ENCODE results near the gene METTL5. TPM values are rescaled to one million over a fixed set of nuclear protein-coding genes. Genes with fewer than 3 reads are reported as not detected.
"Not testable (repeated sequence)": the region's sequence is repeated elsewhere in the genome, so short reads cannot be mapped to it uniquely, and the experiment has no call there.

Gene METTL5
- polyA plus RNA-seq, 3 donors, result 42.8 to 76.0 (median 60.3) TPM

- no peak overlapping the region for H3K27ac ChIP-seq (ENCODE audit: low read depth, low read length)
- WGBS, 3 donors, result 57 to 71% (median 69%) methylated on average over 10 of the region's 10 CpGs
Observed at GRCh38 chr2:169839954-169840746, 15.4 kb upstream of the METTL5 start.

GRCh38 chr2:169838743-169839489 is 14.2 kb upstream of the METTL5 start:
- 72 to 98% (median 98%) methylated on average over 2 of the region's 2 CpGs for WGBS, 3 donors
- H3K27ac ChIP-seq (ENCODE audit: low read depth, low read length), result no peak overlapping the region

GRCh38 chr2:169834401-169834800 is 9.7 kb upstream of the METTL5 start:
- WGBS, 3 donors, result 54 to 79% (median 74%) methylated on average over 1 of the region's 1 CpG
- H3K27ac ChIP-seq (ENCODE audit: low read depth, low read length), result no peak overlapping the region

- WGBS, 3 donors, result 1 to 2% (median 1%) methylated on average over 13 of the region's 13 CpGs
Observed at GRCh38 chr2:169828141-169828811, 3.6 kb upstream of the METTL5 start.

GRCh38 chr2:169827272-169828140 is 2.8 kb upstream of the METTL5 start, which contains the start of gene UBR3:
Gene UBR3 (plus strand): TSS chr2:169827454. CDS start chr2:169827508, 54 bp downstream.
- 0 to 1% (median 1%) methylated on average over 83 to 104 of the region's 104 CpGs for WGBS, 3 donors
- H3K27ac ChIP-seq (ENCODE audit: low read depth, low read length), result peak within 1 kb of the TSS; percentile 5

More at GRCh38 chr2:169828141-169828811, 3.6 kb upstream of the METTL5 start:
- no peak overlapping the region for H3K27ac ChIP-seq (ENCODE audit: low read depth, low read length)

- WGBS, 3 donors, result 22 to 28% (median 26%) methylated on average over 4 of the region's 4 CpGs
- H3K27ac ChIP-seq (ENCODE audit: low read depth, low read length), result no peak overlapping the region
Observed at GRCh38 chr2:169823996-169824372, 721 bp downstream of the METTL5 start.

GRCh38 chr2:169822785-169823392 is 1.8 kb downstream of the METTL5 start:
- WGBS, 3 donors, result 73 to 97% (median 94%) methylated on average over 4 of the region's 4 CpGs
- no peak overlapping the region for H3K27ac ChIP-seq (ENCODE audit: low read depth, low read length)

- no peak overlapping the region for H3K27ac ChIP-seq (ENCODE audit: low read depth, low read length)
- WGBS, 3 donors, result 69 to 70% (median 69%) methylated on average over 3 of the region's 3 CpGs
Observed at GRCh38 chr2:169822036-169822435, 2.7 kb downstream of the METTL5 start.

- H3K27ac ChIP-seq (ENCODE audit: low read depth, low read length), result not testable (repeated sequence)
- WGBS, 3 donors, result 85 to 95% (median 87%) methylated on average over 7 of the region's 7 CpGs
Observed at GRCh38 chr2:169820101-169820500, 4.6 kb downstream of the METTL5 start.

GRCh38 chr2:169819106-169819505 is 5.6 kb downstream of the METTL5 start:
- 78 to 85% (median 81%) methylated on average over 1 of the region's 1 CpG for WGBS, 3 donors
- no peak overlapping the region for H3K27ac ChIP-seq (ENCODE audit: low read depth, low read length)

- no peak overlapping the region for H3K27ac ChIP-seq (ENCODE audit: low read depth, low read length)
Observed at GRCh38 chr2:169818241-169818640, 6.5 kb downstream of the METTL5 start.

- not testable (repeated sequence) for H3K27ac ChIP-seq (ENCODE audit: low read depth, low read length)
- WGBS, 3 donors, result 96 to 100% (median 97%) methylated on average over 6 of the region's 6 CpGs
Observed at GRCh38 chr2:169817369-169817768, 7.3 kb downstream of the METTL5 start.

GRCh38 chr2:169816961-169817360 is 7.7 kb downstream of the METTL5 start:
- H3K27ac ChIP-seq (ENCODE audit: low read depth, low read length), result not testable (repeated sequence)

GRCh38 chr2:169815849-169816248 is 8.9 kb downstream of the METTL5 start:
- no peak overlapping the region for H3K27ac ChIP-seq (ENCODE audit: low read depth, low read length)
- WGBS, 3 donors, result 50 to 73% (median 65%) methylated on average over 1 of the region's 1 CpG

- WGBS, 3 donors, result 71 to 83% (median 72%) methylated on average over 4 of the region's 4 CpGs
- H3K27ac ChIP-seq (ENCODE audit: low read depth, low read length), result no peak overlapping the region
Observed at GRCh38 chr2:169808221-169808620, 16.5 kb downstream of the METTL5 start.

GRCh38 chr2:169806586-169806985 is 18.1 kb downstream of the METTL5 start:
- H3K27ac ChIP-seq (ENCODE audit: low read depth, low read length), result no peak overlapping the region

GRCh38 chr2:169803480-169803879 is 21.2 kb downstream of the METTL5 start:
- WGBS, 3 donors, result 87 to 91% (median 87%) methylated on average over 9 of the region's 9 CpGs

More at GRCh38 chr2:169803480-169803879, 21.2 kb downstream of the METTL5 start:
- no peak overlapping the region for H3K27ac ChIP-seq (ENCODE audit: low read depth, low read length)
